ENCODE results near the gene LRRC59.

The LRRC59 gene

GRCh38 chr17:50440172-50440837, 43.0 kb upstream of the LRRC59 start:
- TF ChIP-seq, protein P1, sequence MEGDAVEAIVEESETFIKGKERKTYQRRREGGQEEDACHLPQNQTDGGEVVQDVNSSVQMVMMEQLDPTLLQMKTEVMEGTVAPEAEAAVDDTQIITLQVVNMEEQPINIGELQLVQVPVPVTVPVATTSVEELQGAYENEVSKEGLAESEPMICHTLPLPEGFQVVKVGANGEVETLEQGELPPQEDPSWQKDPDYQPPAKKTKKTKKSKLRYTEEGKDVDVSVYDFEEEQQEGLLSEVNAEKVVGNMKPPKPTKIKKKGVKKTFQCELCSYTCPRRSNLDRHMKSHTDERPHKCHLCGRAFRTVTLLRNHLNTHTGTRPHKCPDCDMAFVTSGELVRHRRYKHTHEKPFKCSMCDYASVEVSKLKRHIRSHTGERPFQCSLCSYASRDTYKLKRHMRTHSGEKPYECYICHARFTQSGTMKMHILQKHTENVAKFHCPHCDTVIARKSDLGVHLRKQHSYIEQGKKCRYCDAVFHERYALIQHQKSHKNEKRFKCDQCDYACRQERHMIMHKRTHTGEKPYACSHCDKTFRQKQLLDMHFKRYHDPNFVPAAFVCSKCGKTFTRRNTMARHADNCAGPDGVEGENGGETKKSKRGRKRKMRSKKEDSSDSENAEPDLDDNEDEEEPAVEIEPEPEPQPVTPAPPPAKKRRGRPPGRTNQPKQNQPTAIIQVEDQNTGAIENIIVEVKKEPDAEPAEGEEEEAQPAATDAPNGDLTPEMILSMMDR (conservative IDR thresholded peaks at IDR 0.05; ENCODE audit: low read length) = no peak
- no peak for DNase-seq (ENCODE audit: low read depth)
- no peak overlapping the region for H3K4me3 ChIP-seq (ENCODE audit: low read length)

GRCh38 chr17:50439008-50439407, 41.7 kb upstream of the LRRC59 start:
- no peak for DNase-seq (ENCODE audit: low read depth)
- TF ChIP-seq, protein P1 (conservative IDR thresholded peaks at IDR 0.05; ENCODE audit: low read length) = no peak
- H3K4me3 ChIP-seq (ENCODE audit: low read length) = no peak overlapping the region

DNA sequence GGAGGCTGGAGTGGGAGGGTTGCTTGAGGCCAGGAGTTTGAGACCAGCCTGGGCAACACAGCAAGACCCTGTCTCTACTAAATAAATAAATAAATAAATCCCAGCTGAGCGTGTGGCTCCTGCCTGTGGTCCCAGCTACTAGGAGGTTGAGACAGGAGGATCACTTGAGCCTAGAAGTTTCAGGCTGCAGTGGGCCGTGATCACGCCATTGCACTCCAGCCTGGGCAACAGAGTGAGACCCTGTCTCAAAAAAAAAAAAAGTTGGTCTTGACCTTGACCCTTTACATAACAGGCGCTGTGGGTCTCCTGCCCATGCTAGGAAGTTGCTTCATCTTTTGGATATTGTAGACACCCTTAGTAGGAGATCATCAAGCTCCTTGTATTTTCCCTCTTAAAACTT, 40.1 kb upstream of the LRRC59 start:
- no peak overlapping the region for H3K4me3 ChIP-seq (ENCODE audit: low read length)

DNA sequence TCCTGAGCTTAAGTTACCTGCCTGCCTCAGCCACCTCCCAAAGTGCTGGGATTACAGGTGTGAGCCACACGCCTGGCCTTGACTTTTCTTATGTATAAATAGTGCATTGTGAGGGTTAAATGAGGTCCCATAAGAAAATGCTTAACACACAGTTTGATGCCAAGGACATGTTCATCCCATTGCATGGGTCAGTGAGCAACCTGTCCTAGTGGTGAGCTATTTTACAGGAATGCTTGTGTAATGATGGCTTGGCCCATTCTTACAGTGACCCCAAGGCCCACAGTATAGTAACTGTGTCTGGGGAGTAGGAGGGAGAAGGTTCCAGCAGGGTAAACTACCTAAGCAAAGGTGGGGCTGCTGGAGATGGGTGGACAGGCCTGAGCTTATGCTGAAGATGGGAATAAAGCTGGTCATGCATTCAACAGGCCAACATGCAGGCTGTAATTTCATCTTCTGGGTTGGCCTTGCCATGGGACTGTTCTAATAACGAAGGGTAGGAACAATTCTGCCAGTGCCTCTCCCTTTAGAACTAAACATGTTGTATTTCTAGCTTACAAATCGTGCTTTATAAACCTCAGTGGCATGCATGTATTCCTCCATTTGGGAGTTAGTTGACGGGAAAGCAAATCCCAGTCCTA, 34.9 kb upstream of the LRRC59 start:
- H3K4me3 ChIP-seq (ENCODE audit: low read length) = no peak overlapping the region
- TF ChIP-seq, protein P1 (conservative IDR thresholded peaks at IDR 0.05; ENCODE audit: low read length) = no peak
- DNase-seq (ENCODE audit: low read depth) = no peak

More for the DNA sequence above, 40.1 kb upstream of the LRRC59 start:
- DNase-seq (ENCODE audit: low read depth) = no peak
- TF ChIP-seq, protein P1 (conservative IDR thresholded peaks at IDR 0.05; ENCODE audit: low read length) = no peak

- TF ChIP-seq, protein P1 (conservative IDR thresholded peaks at IDR 0.05; ENCODE audit: low read length) = no peak
- no peak for DNase-seq (ENCODE audit: low read depth)
- H3K4me3 ChIP-seq (ENCODE audit: low read length) = no peak overlapping the region
These were observed 33.7 kb upstream of the LRRC59 start for GRCh38 chr17:50430821-50431618.

GRCh38 chr17:50429793-50430192, 32.5 kb upstream of the LRRC59 start:
- no peak for DNase-seq (ENCODE audit: low read depth)
- H3K4me3 ChIP-seq (ENCODE audit: low read length) = no peak overlapping the region
- TF ChIP-seq, protein P1 (conservative IDR thresholded peaks at IDR 0.05; ENCODE audit: low read length) = no peak

All from AG10803 (cell line).